NOMO-1 (cell line): ENCODE results near the gene RNF207.

Source experiments
- DNase-seq, 2 experiments: peaks; one replicate each; lab custom pipeline; 2025; ENCODE audit not compliant: unreplicated experiment in 2 of 2; lab: John Stamatoyannopoulos, UW

Gene RNF207

GRCh38 chr1:6224718-6225117 lies 18.8 kb downstream of the RNF207 start:
- DNase-seq: no peak

GRCh38 chr1:6225651-6226050 lies 19.7 kb downstream of the RNF207 start:
- DNase-seq: no peak

- DNase-seq: no peak
Measured at GRCh38 chr1:6233376-6233775, 27.5 kb downstream of the RNF207 start.

- DNase-seq: no peak
Measured at GRCh38 chr1:6234502-6235295, 28.8 kb downstream of the RNF207 start.

DNA sequence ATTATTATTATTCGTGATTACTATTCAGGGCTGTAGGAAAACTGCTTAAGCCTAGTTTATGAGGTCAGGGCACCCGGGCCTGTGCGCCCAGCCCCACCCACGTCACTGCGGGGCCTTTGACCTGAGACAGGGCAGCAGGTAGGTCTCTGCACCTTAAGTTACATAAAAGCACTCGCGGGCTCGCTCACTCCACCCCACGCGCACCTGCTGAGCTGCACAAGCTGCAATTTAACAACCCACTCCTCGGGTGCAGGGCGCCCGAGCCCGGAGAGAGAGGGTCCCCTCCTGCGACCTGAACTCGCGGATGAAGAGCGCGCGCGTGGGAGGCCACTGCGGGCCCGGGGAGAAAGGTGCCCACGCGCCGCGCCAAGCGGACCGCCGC lies 29.4 kb downstream of the RNF207 start:
- no peak for DNase-seq

- no peak for DNase-seq
Measured at GRCh38 chr1:6237093-6237492, 31.2 kb downstream of the RNF207 start.

- DNase-seq: no peak
Measured at GRCh38 chr1:6239213-6239752, 33.4 kb downstream of the RNF207 start.

DNA sequence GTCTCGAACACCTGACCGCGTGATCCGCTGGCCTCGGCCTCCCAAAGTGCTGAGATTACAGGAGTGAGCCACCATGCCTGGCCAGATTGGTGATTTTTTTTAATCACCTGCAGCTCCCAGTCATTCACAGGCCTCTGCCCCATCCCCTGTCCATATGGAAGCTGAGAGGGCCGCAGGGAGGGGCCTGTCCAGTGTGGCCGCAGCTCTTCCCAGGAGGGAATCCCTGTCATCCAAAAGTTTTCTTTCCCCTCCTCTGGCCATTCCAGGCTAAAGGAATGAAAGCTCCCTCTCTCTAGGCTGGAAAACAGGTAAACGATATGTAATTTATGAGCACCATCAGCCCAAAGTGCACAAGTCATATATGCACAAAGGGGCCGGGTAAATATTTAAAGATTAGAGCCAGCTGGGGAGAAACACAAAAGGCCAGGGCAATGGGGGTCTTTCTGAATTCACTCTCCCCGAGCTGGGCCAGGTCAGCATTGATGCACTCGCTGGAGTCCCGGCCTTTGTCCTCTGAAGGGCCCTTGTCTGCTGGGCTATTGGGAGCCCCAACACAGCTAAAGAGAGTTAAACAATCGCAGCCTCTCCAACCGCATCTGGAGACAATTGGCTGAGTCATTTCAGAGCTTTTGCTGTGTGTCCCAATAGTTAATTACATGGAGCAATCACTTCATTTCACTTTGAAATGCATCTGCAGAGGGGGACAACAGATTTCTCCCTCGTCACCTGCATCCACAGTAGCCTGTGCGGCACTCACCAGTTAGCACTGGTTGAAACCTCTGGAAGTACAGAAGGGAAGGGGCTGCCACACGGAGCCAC lies 34.2 kb downstream of the RNF207 start:
- peak; percentile 48 to 76 for DNase-seq

DNA sequence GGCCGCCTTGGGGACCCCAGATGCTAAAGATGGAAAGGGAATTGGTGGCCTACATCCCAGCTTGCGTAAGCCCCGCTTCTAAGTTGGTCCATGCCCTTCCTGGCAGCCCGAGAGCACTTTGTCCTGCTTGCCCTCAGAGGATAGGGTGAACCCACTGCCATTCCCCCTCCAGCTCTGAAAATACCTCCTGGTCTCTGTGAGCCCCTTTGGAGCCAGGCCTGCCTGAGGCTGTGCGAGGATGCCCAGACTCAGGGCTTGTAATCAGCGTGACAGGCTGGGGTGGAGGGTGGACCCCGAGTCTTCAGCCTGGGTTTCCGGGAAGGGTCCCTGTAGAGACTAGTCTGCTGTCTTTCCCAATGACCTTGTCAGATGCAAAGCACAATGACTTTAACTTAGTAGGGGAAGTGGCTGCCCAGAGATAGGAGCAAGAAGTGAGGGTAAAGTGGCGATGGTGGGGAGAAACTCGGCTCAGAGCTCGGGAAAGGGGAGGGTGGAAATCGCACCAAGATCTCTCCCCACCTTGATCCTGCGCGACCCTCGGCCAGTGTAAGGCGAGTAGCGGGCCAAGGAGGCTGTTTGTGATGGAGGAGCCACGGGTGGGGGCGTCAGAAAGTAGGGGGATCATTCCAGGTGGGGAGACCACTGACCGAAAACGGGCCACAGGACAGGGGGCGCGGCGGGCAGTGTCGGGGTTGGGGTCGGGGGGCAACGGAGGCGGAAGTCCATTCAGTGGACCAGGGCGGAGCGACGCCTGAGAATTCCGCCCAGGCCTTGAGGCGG lies 35.4 kb downstream of the RNF207 start:
- no peak for DNase-seq

- no peak for DNase-seq
Measured at GRCh38 chr1:6241887-6242740, 36.2 kb downstream of the RNF207 start.

DNA sequence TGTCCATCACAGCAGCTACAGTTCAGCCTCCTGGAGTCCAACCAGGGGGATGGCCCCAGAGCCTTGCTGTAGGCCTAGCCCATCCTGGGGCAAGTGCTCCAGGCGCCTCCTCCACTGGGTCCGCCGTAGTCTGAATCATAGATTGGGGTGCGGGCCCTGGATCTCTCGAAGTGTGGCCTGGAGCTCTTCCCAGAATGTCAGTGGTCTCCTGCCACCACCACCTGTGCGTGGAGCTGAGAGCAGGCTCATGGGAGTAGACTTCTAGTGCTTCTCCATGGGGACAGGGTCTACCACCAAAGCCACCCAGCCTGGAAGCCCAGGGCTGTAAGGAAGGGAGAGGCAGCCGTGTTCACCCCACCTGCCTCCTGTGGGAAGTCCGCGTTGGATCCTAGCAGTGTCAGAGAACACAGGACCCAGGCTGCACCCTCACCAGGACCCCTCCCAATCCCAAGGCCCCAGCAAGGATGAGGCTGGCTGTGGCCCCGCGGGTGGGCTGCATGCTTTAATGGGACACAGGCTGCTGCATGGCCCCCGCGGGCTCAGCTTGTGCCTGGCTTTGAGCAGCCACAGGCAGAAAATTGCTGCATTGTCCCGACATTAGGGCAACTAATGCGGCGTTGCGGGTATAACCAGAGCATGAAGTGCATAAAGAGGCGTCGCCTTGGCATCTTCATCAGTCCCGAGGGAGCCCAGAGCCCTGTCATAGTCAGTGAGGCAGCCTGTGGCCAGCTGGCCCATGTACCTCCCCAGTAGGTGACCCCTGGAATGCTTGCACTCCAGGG lies 37.3 kb downstream of the RNF207 start:
- DNase-seq: no peak

- no peak for DNase-seq
Measured at GRCh38 chr1:6243993-6244392, 38.1 kb downstream of the RNF207 start, which contains the start of gene HES3. TSS of gene HES3 (plus strand) at chr1:6244179. CDS start at chr1:6244366, 187 bp downstream.

DNA sequence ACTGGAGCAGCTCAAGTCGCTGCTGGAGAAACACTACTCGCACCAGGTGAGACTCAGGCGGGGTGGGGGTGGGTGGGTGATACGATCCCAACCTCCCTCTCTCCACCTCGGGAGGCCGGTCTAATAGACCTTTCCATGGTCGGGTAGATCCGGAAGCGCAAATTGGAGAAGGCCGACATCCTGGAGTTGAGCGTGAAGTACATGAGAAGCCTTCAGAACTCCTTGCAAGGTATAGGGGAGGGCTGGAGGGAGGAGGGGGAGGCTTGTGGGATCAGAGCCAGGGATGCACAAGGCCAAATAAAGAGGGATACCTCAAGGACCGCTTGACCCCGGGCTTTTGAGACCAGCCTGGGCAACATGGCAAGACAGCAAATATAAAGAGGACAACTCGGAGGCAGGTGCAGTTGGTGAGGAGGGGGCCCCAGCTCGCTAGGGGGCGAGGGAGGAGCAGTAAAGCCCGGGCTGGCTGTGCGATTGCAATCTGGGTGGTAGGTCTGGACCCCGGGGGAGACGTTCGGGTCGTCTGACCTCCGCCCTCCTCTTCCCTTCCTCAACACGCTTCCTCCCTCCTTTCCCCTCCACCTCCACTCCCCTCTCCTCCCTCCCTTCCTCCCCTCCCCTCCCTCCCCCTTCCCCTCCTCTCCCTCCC lies 38.6 kb downstream of the RNF207 start:
- no peak for DNase-seq

GRCh38 chr1:6245086-6245868 lies 39.4 kb downstream of the RNF207 start:
- peak; percentile 67 to 92 for DNase-seq

- no peak for DNase-seq
Measured at GRCh38 chr1:6245869-6246496, 40.1 kb downstream of the RNF207 start.

GRCh38 chr1:6246497-6247467 lies 40.9 kb downstream of the RNF207 start:
- DNase-seq: peak; percentile 52 to 53
